ENCODE measurements around the gene UBTD1.

Gene UBTD1

GRCh38 chr10:97532935-97533671 lies 34.4 kb downstream of the UBTD1 start:
- Histone ChIP-seq H3K27ac (no peak overlapping the region), H3K36me3 (no peaks in the 10 kb centered on the region), H3K9me3 (peaks cover 4% of the 10 kb centered on the region; the same call in 1 of the 2 replicates), H3K9ac (no peak overlapping the region), H4K20me1 (no peaks in the 10 kb centered on the region), H3K27me3 (no peaks in the 10 kb centered on the region), H3K4me3 (no peak overlapping the region), H3K4me2 (no peak overlapping the region), H3K4me1 (no peaks in the 10 kb centered on the region)
- TF ChIP-seq Cebpa-rat (IDR thresholded peaks at IDR 0.05), result no peak

- no peaks in the 10 kb centered on the region for H4K20me1 ChIP-seq
- no peak overlapping the region for H3K27ac ChIP-seq
- no peaks in the 10 kb centered on the region for H3K4me1 ChIP-seq
- no peak overlapping the region for H3K4me3 ChIP-seq
- no peak overlapping the region for H3K9ac ChIP-seq
- no peaks in the 10 kb centered on the region for H3K27me3 ChIP-seq
- no peak for TF ChIP-seq Cebpa-rat (IDR thresholded peaks at IDR 0.05)
- H3K9me3 ChIP-seq, result peaks cover 4% of the 10 kb centered on the region; the same call in 1 of the 2 replicates
- no peaks in the 10 kb centered on the region for H3K36me3 ChIP-seq
- no peak overlapping the region for H3K4me2 ChIP-seq
These were observed 35.2 kb downstream of the UBTD1 start for GRCh38 chr10:97533888-97534287.

GRCh38 chr10:97534746-97535367 lies 36.1 kb downstream of the UBTD1 start:
- no peaks in the 10 kb centered on the region for H3K27me3 ChIP-seq
- no peaks in the 10 kb centered on the region for H3K36me3 ChIP-seq
- no peak overlapping the region for H3K4me3 ChIP-seq
- H3K9ac ChIP-seq, result no peak overlapping the region
- peaks cover under 1% of the 10 kb centered on the region; the same call in 1 of the 2 replicates for H3K9me3 ChIP-seq
- no peak for TF ChIP-seq Cebpa-rat (IDR thresholded peaks at IDR 0.05)
- no peak overlapping the region for H3K4me2 ChIP-seq
- no peak overlapping the region for H3K27ac ChIP-seq
- no peaks in the 10 kb centered on the region for H3K4me1 ChIP-seq
- H4K20me1 ChIP-seq, result no peaks in the 10 kb centered on the region

- Histone ChIP-seq H4K20me1 (no peaks in the 10 kb centered on the region), H3K4me3 (no peak overlapping the region), H3K4me2 (no peak overlapping the region), H3K27me3 (no peaks in the 10 kb centered on the region), H3K4me1 (peaks cover 6% of the 10 kb centered on the region), H3K27ac (no peak overlapping the region), H3K9ac (no peak overlapping the region), H3K9me3 (no peaks in the 10 kb centered on the region), H3K36me3 (no peaks in the 10 kb centered on the region)
- no peak for TF ChIP-seq Cebpa-rat (IDR thresholded peaks at IDR 0.05)
These were observed 38.6 kb downstream of the UBTD1 start for GRCh38 chr10:97537186-97537869.

- H3K36me3 ChIP-seq, result no peaks in the 10 kb centered on the region
- no peaks in the 10 kb centered on the region for H3K27me3 ChIP-seq
- no peak overlapping the region for H3K4me2 ChIP-seq
- TF ChIP-seq Cebpa-rat (IDR thresholded peaks at IDR 0.05), result no peak
- H3K9me3 ChIP-seq, result no peaks in the 10 kb centered on the region
- no peak overlapping the region for H3K27ac ChIP-seq
- no peaks in the 10 kb centered on the region for H4K20me1 ChIP-seq
- H3K4me3 ChIP-seq, result no peak overlapping the region
- H3K4me1 ChIP-seq, result peaks cover 17% of the 10 kb centered on the region
- H3K9ac ChIP-seq, result no peak overlapping the region
These were observed 39.7 kb downstream of the UBTD1 start for GRCh38 chr10:97538411-97538810.

GRCh38 chr10:97538839-97539238 lies 40.1 kb downstream of the UBTD1 start:
- Histone ChIP-seq H3K9ac (no peak overlapping the region), H3K4me2 (no peak overlapping the region)
- no peak for TF ChIP-seq Cebpa-rat (IDR thresholded peaks at IDR 0.05)

GRCh38 chr10:97539523-97540200 lies 40.9 kb downstream of the UBTD1 start:
- no peaks in the 10 kb centered on the region for H3K9me3 ChIP-seq
- H4K20me1 ChIP-seq, result no peaks in the 10 kb centered on the region
- H3K9ac ChIP-seq, result no peak overlapping the region
- no peak overlapping the region for H3K4me2 ChIP-seq
- no peak for TF ChIP-seq Cebpa-rat (IDR thresholded peaks at IDR 0.05)
- no peaks in the 10 kb centered on the region for H3K36me3 ChIP-seq
- H3K27ac ChIP-seq, result no peak overlapping the region
- H3K4me1 ChIP-seq, result peaks cover 22% of the 10 kb centered on the region
- H3K27me3 ChIP-seq, result no peaks in the 10 kb centered on the region
- H3K4me3 ChIP-seq, result no peak overlapping the region

More at GRCh38 chr10:97538839-97539238, 40.1 kb downstream of the UBTD1 start:
- Histone ChIP-seq H3K27me3 (no peaks in the 10 kb centered on the region), H3K9me3 (no peaks in the 10 kb centered on the region), H4K20me1 (no peaks in the 10 kb centered on the region), H3K27ac (no peak overlapping the region), H3K4me3 (no peak overlapping the region), H3K4me1 (peaks cover 21% of the 10 kb centered on the region), H3K36me3 (no peaks in the 10 kb centered on the region)

- Histone ChIP-seq H3K9me3 (no peaks in the 10 kb centered on the region), H3K9ac (no peak overlapping the region), H4K20me1 (no peaks in the 10 kb centered on the region), H3K4me3 (no peak overlapping the region), H3K27ac (no peak overlapping the region), H3K36me3 (no peaks in the 10 kb centered on the region), H3K27me3 (no peaks in the 10 kb centered on the region), H3K4me1 (peaks cover 22% of the 10 kb centered on the region), H3K4me2 (no peak overlapping the region)
- TF ChIP-seq Cebpa-rat (IDR thresholded peaks at IDR 0.05), result no peak
These were observed 42.2 kb downstream of the UBTD1 start for GRCh38 chr10:97540669-97541500.
